Measurements from ENCODE around the gene NCAM2.
A peak's percentile ranks its signal among the peaks of the same experiment; 100 is the strongest.

NCAM2 gene

DNA sequence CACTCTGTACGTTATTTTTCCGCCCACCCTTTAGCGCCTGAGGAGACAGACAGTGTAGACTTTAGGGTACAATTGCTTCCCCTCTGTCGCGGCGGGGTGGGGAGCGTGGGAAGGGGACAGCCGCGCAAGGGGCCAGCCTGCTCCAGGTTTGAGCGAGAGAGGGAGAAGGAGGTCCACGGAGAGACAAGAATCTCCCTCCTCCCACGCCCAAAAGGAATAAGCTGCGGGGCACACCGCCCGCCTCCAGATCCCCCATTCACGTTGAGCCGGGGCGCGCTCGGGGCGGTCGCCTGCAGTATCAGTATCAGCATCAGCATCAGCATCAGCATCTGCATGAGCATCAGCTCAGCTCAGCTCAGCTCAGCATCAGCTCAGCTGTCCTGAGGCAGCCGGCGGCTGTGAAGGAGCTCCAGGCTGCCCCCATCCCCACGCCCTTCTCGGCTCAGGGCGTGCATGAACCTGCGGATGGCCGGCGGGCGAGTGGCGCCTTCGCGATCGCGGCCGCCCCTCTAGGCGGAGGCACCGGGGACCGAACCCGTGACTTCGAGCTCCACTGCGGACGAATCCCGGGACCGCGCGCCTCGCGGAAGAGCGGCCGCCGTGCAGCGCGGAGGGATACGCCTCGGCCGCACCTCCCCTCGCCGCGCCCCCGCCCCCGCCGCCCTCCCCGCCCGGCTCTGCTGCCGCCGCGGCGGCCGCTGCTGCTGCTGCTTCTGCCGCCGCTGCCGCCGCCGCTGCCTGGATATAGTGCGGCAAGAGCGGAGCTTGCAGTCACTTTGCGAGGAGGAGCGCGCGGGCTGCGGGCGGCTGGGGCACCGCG lies at the start of gene NCAM2:
Gene NCAM2 (plus strand): TSS at position 774 of the 820 bp plus-strand sequence.
- peak; percentile 37 for DNase-seq

GRCh38 chr21:20949884-20950283 lies 48.3 kb upstream of the NCAM2 start:
- no peak for DNase-seq

DNA sequence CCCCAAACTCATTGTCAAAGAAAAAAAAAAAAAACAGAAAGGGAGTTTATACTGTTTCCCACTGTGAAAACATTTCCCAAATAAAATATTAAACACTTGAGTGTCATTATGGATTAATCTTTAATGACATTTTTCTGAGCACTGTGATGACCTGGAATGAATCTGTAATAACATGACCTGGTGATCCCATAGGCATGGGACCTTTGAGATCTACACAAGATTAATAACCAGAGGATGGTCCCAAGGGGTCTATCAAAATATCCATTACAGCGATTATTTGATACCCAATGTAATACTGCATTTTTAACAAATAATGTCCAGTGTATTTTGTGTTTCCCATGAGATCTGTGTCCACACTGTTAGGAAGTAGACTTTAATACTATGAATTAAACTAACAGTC lies 32.4 kb upstream of the NCAM2 start:
- no peak for DNase-seq

DNA sequence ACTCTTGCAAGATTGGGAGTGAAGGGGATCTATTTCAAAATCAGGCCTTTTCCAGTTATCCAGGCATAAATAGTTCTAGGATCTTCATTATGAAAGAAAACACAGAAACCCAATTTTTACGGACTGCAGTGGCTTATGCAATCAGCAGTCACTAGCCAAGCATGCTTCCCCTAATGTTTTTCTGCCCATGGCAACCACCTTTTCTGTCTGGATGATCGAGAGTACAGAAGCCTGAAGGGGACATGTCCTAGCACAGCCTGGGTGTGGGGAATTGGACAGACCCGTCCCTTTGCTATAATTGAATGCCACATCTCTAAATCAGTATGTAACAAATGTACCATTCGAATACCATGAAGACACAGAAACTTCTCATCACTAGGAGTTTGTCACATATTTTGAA lies 29.8 kb upstream of the NCAM2 start:
- DNase-seq: no peak

- DNase-seq: no peak
These were observed 27.5 kb upstream of the NCAM2 start for GRCh38 chr21:20970691-20971090.

DNA sequence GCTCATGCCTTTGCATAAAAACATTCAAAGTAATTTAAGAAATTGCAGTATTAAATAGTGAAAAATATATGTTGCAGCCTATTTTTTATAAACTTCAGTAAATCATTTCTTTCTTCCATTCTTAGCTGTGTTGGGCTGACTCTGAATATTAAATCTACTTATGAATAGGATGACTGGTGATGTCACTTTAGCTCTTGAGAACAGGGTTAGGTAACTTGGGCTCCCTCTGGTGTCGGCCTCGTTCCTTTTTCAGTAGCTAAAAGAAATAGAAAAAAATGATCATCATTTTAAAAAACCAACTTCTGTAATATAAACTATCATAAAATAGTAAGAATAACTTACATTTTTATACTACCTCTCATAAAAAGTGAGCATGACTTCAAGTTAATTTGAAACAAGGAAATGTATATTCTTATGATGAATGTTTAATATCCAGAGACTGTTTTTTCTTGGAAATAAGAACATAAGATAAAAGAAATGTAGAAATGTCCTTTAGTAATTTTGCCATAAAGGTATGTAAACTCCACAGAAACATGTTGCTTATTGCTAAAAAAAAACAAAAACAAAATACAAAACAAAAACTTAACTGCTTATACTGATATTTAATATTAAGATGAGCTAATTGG lies 26.8 kb upstream of the NCAM2 start:
- DNase-seq: peak; percentile 50

GRCh38 chr21:20994790-20995189 lies 3.4 kb upstream of the NCAM2 start:
- DNase-seq: no peak

GRCh38 chr21:20996421-20997310 lies 1.5 kb upstream of the NCAM2 start:
- no peak for DNase-seq

- no peak for DNase-seq
These were observed 936 bp upstream of the NCAM2 start for GRCh38 chr21:20997311-20997635.

- DNase-seq: peak; percentile 37
These were observed 214 bp downstream of the NCAM2 start for GRCh38 chr21:20998456-20998789.

DNA sequence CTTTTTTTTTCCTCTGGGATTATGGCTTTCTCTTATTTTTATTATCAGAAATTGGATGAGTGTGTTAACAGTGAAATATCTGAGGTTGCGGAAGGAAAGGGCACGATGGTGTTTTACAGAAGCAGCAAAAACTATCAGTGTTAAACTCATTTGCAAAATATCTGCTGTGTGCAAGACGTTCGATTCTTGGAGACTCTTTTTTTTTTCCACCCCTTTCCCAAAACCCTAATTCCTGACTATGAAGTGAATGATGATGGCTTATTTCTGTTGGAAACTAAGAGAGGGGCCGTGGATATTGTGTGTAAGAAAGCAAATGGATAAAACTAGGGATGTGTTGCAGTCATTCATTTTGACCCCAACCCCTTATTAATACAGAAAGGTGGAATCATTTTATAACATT lies 677 bp downstream of the NCAM2 start:
- DNase-seq: no peak

DNA sequence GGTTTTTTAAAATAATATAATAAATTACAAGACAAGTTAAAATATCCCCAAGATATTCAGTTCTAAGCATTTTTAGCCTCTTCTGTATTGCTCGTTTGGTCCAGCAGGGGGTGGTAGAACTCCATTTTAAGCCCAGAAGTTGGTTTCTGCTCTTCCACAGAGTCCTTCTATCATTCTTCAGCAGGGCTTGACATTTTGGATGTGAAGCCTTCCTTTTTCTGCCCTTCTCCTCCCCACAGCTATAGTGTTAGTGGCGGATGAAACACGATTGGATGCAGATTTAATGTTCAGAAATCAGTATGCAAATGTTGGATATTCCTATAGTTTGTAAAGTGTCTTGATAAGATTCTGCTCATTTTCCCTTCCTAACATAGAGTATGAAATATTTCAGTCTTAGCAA lies 1.4 kb downstream of the NCAM2 start:
- DNase-seq: no peak

DNA sequence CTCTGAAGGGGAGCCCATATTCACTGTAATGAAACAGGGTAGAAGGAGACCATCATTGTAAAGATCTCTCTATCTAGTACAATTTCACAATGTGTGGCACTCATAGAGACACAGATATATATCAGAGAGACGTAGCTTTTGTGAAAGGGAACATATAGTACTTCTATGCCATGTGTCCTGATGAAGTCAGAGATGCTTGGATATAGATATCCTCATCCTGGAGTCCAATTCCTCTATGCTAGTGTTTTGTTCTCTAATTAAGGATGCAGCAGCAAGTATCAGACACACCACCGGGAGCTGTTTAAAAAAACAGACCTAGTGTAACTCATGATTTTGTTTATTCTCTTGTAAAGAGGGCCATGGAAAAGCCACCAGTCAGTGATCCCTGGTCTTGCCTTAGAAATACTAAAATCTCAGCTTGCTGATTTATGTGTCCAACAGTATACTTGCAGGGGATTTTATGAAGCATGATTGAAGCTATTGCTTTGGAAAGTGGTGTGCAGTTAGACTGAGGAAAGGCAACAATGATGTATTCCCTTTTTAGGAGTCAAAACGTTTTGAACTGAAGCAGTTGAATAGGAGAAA lies 2.5 kb downstream of the NCAM2 start:
- DNase-seq: no peak

GRCh38 chr21:21001591-21002100 lies 3.4 kb downstream of the NCAM2 start:
- DNase-seq: no peak

DNA sequence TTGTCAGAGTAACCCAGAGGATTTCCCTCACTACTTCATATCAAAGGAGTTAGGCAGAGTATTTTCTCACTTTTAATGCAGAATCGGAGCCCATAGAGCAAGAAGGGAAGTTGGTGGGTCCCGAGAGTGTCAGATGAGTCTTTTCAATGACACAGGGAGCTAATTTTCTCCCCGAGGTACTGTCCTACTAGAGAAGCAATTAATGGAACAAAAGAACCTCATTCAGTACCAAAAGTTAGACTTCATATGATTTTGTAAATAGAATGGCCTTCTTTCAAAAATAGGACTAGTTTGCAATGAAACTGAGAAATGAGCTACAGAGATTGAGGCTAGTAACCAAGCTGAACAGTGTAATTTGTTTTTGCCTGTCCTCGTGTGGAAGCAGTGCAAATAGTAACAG lies 3.9 kb downstream of the NCAM2 start:
- no peak for DNase-seq

DNA sequence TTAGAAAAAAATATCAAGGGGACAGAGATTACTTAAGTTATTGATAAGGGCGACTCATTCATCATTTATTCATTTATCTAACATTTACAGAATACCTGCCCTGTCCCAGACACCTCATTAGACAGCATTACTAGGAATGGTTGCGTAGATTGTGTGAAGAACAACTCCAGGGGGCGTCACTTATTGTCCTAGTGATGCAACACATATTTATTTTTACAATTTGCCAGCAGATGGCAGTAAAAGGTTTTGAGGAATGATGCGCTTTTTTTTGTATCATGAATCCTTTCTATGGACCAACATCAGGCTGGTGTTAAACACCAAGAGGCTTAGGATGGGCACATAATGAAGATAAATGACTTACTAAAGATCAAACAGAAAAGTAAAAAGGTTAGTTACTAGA lies 5.5 kb downstream of the NCAM2 start:
- peak; percentile 6 for DNase-seq

- DNase-seq: no peak
These were observed 9.4 kb downstream of the NCAM2 start for GRCh38 chr21:21007606-21008005.

DNA sequence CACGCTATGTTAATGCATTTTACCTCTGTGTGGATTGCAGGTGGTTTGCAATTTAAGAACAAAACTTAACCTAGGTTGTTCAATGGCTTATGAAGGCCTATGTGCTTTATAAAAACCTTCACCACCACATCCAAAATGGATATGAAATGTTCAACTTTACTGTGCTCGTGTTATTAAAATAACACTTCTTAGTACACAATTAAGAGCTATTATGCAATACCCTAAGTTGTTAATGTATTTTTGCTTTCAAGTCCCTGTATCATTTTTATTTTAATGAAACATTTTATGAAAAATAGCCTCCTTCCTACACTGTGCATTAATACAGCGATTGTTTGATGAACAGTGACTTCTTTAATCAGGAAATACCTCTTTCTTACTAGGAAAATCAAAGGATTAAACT lies 12.0 kb downstream of the NCAM2 start:
- DNase-seq: no peak

GRCh38 chr21:21010698-21011097 lies 12.5 kb downstream of the NCAM2 start:
- no peak for DNase-seq

GRCh38 chr21:21018821-21019220 lies 20.6 kb downstream of the NCAM2 start:
- DNase-seq: no peak

GRCh38 chr21:21019681-21020080 lies 21.5 kb downstream of the NCAM2 start:
- DNase-seq: no peak

GRCh38 chr21:21025742-21026141 lies 27.5 kb downstream of the NCAM2 start:
- no peak for DNase-seq

- no peak for DNase-seq
These were observed 30.1 kb downstream of the NCAM2 start for GRCh38 chr21:21028275-21028820.

Data from NCI-H524 treated with DMSO at 0.1 percent for 48 hours (cell line).